GM06990 (cell line): ENCODE results near the gene SHE.

ENCODE experiments used
- DNase-seq: peaks from one replicate; pipeline ENCODE4 v3.0.0-alpha.2; 2011; ENCODE audit not compliant: insufficient read length; ENCODE audit errors: extremely low read depth
- H3K27me3 ChIP-seq: replicated peaks from 2 replicates; pipeline ENCODE4 v1.6.0; 2011; ENCODE audit warnings: low read length; ENCODE audit not compliant: control insufficient read depth, insufficient read depth
- H3K36me3 ChIP-seq: 2 replicates; pipeline ENCODE4 v1.5.1; 2011; ENCODE audit warnings: low read length; ENCODE audit not compliant: control insufficient read depth, insufficient read depth
- H3K4me3 ChIP-seq: replicated peaks from 2 replicates; pipeline ENCODE4 v1.5.1; 2011; ENCODE audit warnings: low read depth, mild to moderate bottlenecking, control low read depth, low read length
- TF ChIP-seq, protein P1 (sequence below): IDR thresholded peaks from 2 replicates; pipeline ENCODE4 v1.5.1; 2011; ENCODE audit warnings: low read length, control low read depth, mild to moderate bottlenecking, inconsistent platforms; ENCODE audit not compliant: insufficient read depth, poor library complexity, severe bottlenecking

SHE gene

DNA sequence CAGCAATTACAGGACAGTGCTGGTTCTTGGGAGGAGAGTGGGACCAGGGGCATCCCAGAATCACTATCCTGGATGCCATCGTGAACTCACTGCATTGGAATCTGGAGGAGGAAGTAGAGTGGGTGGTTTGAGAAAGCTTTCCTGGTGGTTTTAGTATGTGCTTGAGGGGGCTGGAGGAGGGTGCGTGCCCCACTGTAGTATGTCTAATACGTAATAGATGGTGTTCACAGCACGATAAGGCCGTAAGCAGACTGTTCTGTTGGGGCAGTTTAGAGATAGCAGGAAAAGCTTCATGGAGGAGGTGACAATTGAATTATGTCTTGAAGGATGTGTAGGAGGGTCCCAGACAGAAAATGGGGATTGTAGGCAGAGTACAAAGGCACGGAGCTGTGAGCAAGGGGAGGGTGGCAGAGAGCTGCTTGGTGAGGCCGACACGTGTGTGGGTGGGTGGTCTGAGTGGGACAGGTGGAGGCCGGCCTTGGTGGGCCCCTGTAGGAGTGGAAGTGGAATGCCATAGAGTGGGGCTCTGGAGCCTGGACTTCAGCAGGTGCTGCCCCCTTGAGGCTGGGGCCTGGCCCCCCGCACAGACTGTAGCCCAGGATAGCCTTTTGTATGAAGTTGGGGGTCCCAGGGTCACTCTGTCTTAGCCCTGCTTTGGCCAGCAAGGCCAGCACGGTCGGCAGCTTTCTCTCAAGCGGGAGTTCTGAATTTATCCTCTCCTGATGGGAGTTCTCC is 60.0 kb downstream of the SHE start:
- TF ChIP-seq, protein P1, sequence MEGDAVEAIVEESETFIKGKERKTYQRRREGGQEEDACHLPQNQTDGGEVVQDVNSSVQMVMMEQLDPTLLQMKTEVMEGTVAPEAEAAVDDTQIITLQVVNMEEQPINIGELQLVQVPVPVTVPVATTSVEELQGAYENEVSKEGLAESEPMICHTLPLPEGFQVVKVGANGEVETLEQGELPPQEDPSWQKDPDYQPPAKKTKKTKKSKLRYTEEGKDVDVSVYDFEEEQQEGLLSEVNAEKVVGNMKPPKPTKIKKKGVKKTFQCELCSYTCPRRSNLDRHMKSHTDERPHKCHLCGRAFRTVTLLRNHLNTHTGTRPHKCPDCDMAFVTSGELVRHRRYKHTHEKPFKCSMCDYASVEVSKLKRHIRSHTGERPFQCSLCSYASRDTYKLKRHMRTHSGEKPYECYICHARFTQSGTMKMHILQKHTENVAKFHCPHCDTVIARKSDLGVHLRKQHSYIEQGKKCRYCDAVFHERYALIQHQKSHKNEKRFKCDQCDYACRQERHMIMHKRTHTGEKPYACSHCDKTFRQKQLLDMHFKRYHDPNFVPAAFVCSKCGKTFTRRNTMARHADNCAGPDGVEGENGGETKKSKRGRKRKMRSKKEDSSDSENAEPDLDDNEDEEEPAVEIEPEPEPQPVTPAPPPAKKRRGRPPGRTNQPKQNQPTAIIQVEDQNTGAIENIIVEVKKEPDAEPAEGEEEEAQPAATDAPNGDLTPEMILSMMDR: peak; percentile 64
- no peaks in the 10 kb centered on the region for H3K27me3 ChIP-seq
- no peak overlapping the region for H3K4me3 ChIP-seq
- H3K36me3 ChIP-seq: no peaks in the 10 kb centered on the region
- no peak for DNase-seq

DNA sequence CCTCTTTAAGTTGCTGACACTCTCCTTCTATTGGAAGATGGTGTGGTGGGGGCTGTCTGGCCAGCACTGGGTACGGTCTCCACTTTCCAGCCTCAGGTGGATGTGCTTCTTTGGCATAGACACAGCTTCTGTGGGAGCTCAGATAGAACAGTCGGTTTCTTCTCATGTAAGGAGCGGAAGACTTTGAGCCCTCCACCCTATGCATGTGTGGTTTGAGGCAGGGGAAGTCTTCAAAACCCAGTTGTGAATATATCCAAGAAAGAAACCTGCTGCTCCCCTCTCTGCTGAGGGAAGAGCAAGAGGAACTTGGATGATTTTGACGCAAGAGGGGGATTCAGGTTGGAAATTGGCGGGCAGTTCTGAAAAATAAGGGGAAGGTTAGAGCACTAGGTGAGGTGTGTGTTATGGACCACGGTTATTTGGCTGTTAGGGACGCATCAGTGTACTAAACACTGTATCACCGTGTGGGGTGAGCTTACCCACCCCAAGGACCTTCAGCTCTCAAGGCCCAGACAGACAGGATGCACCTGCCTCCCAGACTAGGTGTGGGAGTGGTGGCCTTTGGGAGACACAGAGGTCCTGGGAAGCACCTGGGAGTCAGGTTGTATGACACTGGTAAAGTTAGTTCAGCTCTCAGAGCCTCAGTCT is 60.8 kb downstream of the SHE start:
- Histone ChIP-seq H3K36me3 (no peaks in the 10 kb centered on the region), H3K4me3 (no peak overlapping the region), H3K27me3 (no peaks in the 10 kb centered on the region)
- TF ChIP-seq, protein P1: no peak
- no peak for DNase-seq

DNA sequence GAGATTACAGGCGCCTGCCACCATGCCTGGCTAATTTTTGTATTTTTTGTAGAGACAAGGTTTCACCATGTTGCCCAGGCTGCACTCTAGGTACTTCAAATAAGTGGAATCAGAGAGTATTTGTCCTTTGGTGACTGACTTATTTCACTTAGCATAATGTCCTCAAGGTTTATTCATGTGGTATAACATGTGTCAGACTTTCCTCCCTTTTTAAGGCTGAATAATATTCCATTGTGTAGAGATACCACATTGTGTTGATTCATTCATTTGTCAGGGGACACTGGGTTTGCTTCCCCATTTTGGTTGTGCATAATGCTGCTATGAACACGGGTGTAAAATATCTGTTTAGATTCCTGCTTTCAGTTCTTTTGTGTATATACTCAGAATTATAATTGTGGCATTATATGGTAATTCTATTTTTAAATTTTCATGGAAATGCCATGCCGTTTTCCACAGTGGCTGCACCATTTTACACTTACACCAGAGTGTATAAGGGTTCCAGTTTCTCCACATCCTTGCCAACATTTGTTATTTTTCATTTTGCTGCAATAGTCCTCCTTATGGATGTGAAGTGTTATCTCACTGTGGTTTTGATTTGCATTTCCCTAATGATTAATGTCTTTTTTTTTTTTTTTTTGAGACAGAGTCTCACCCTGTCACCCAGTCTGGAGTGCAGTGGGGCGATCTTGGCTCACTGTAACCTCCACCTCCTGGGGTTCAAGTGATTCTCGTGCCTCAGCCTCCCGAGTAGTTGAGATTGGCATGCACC is 62.0 kb downstream of the SHE start:
- no peaks in the 10 kb centered on the region for H3K36me3 ChIP-seq
- no peaks in the 10 kb centered on the region for H3K27me3 ChIP-seq
- no peak overlapping the region for H3K4me3 ChIP-seq
- TF ChIP-seq, protein P1: no peak
- no peak for DNase-seq

DNA sequence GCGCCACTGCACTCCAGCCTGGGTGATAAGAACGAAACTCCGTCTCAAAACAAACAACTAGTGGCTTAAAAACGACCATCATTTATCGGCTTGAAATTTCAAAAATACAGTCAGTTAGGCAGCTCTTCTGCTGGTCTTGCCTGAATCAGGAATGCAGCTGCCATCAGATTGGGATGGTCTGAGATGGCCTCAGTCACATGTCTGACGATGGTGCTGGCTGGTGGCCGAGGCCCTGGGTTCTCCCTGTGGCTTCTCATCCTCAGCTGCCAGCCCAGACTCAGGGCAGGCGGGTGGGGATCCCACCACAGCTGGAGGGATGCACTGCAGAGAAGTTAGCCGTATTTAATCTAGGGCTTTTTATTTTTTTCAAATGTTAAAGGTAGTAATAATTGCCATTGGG is 65.8 kb downstream of the SHE start:
- H3K4me3 ChIP-seq: no peak overlapping the region
- H3K36me3 ChIP-seq: no peaks in the 10 kb centered on the region
- H3K27me3 ChIP-seq: no peaks in the 10 kb centered on the region
- no peak for DNase-seq
- TF ChIP-seq, protein P1: no peak

DNA sequence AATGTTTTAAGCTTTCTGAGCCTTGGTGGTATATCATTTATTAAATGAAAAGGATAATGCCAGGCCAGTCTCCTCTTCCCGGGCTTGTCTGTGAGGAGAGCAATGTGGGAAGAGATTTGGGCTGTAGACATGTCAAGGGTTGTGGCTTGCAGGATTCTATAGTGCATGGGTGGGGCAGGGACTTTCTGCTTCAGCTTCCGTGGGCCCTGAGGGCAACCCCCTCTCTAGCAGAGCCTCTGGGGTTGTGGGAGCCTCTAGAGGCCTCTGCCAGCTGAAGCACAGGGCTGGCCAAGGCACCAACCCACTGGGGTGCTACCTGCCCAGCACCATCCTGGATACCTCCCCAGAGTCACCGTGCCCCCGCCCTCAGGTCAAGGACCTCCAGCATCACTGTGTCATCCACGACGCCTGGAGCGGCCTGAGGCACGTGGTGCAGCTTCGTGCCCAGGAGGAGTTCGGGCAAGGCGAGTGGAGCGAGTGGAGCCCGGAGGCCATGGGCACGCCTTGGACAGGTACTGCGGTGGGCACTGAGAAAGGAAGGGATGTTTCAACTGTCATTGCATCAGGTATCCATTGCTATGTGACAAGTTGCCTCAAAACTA is 66.5 kb downstream of the SHE start:
- Histone ChIP-seq H3K4me3 (no peak overlapping the region), H3K27me3 (no peaks in the 10 kb centered on the region), H3K36me3 (no peaks in the 10 kb centered on the region)
- no peak for DNase-seq
- TF ChIP-seq, protein P1: no peak
